CD14-positive monocyte (primary cell): ENCODE results near the gene PIK3R4. TPM values are rescaled to one million over a fixed set of nuclear protein-coding genes. Genes with fewer than 3 reads are reported as not detected.

Experiments used
- DNase-seq, 3 donors: peaks; one replicate each; pipeline ENCODE4 v3.0.0-alpha.2; 2011 to 2022
- H2AFZ ChIP-seq: 2 replicates; pipeline ENCODE4 v1.6.0; 2012; ENCODE audit warnings: mild to moderate bottlenecking, low read depth, low read length, inconsistent platforms; ENCODE audit not compliant: insufficient read depth, poor library complexity, severe bottlenecking
- H3K27ac ChIP-seq, 2 donors: 1 replicate in 1 of 2; 2 replicates in 1 of 2; pipeline ENCODE4 v1.5.1; 2012 to 2013; ENCODE audit warnings: low read length in 2 of 2, control low read depth in 1 of 2, inconsistent platforms in 1 of 2, low read depth in 1 of 2, mild to moderate bottlenecking in 1 of 2
- H3K27me3 ChIP-seq, 2 donors: one replicate each; pipeline versions ENCODE4 v1.6.0 to v1.6.1; 2011 to 2013; ENCODE audit warnings: low read length in 2 of 2; ENCODE audit not compliant: control insufficient read depth in 2 of 2, insufficient read depth in 2 of 2
- H3K36me3 ChIP-seq, 2 donors: replicated peaks in 1 of 2; 1 replicate in 1 of 2; 2 replicates in 1 of 2; pipeline versions ENCODE4 v1.5.1 to v1.6.1; 2012 to 2013; ENCODE audit warnings: low read length in 2 of 2, control low read depth in 1 of 2, inconsistent platforms in 1 of 2, mild to moderate bottlenecking in 1 of 2; ENCODE audit not compliant: insufficient read depth in 2 of 2, control insufficient read depth in 1 of 2
- H3K4me1 ChIP-seq, 2 donors: 1 replicate in 1 of 2; 2 replicates in 1 of 2; pipeline versions ENCODE4 v1.5.1 to v1.6.1; 2012 to 2013; ENCODE audit warnings: low read length in 2 of 2, control low read depth in 1 of 2, inconsistent platforms in 1 of 2, mild to moderate bottlenecking in 1 of 2, moderate library complexity in 1 of 2; ENCODE audit not compliant: insufficient read depth in 2 of 2, control insufficient read depth in 1 of 2
- H3K4me2 ChIP-seq: replicated peaks from 2 replicates; pipeline ENCODE3; 2012; ENCODE audit warnings: low read length, moderate library complexity, mild to moderate bottlenecking; ENCODE audit not compliant: poor library complexity, severe bottlenecking; ENCODE audit errors: extremely low read depth
- H3K4me3 ChIP-seq, 3 experiments: fragments of 200-600 bp in 1 of 3; sonication (generic) in 1 of 3; replicated peaks in 1 of 3; 1 replicate in 2 of 3; 2 replicates in 1 of 3; pipeline ENCODE4 v1.5.1; 2011 to 2013; ENCODE audit warnings: low read length in 3 of 3, mild to moderate bottlenecking in 3 of 3, control low read depth in 2 of 3, low read depth in 2 of 3, inconsistent platforms in 1 of 3, moderate library complexity in 1 of 3
- H3K79me2 ChIP-seq: 2 replicates; pipeline ENCODE4 v1.6.0; 2012; ENCODE audit warnings: mild to moderate bottlenecking, control low read depth, inconsistent platforms, low read length, moderate library complexity; ENCODE audit not compliant: insufficient read depth
- H3K9ac ChIP-seq: 2 replicates; pipeline ENCODE4 v1.6.0; 2017; ENCODE audit warnings: low read length, mild to moderate bottlenecking; ENCODE audit not compliant: insufficient read depth, poor library complexity, severe bottlenecking
- H3K9me3 ChIP-seq, 2 donors: replicated peaks in 1 of 2; 1 replicate in 1 of 2; 2 replicates in 1 of 2; pipeline versions ENCODE4 v1.5.1 to v1.6.1; 2012 to 2013; ENCODE audit warnings: low read length in 2 of 2, control low read depth in 1 of 2; ENCODE audit not compliant: control insufficient read depth in 1 of 2, insufficient read depth in 1 of 2
- H4K20me1 ChIP-seq: 2 replicates; pipeline ENCODE4 v1.6.0; 2012; ENCODE audit warnings: mild to moderate bottlenecking, low read length, control low read depth, moderate library complexity; ENCODE audit not compliant: insufficient read depth
- H3K27ac Mint-ChIP-seq, 7 donors: one replicate each; pipeline ENCODE4 v1.8.0; 2020; ENCODE audit warnings: mild to moderate bottlenecking in 7 of 7, mixed read lengths in 7 of 7, moderate library complexity in 6 of 7, inconsistent platforms in 2 of 7
- H3K27me3 Mint-ChIP-seq, 3 donors: one replicate each; pipeline ENCODE4 v1.8.0; 2021 to 2022; ENCODE audit warnings: low read depth in 3 of 3, mild to moderate bottlenecking in 3 of 3, mixed read lengths in 3 of 3, moderate library complexity in 3 of 3, inconsistent platforms in 1 of 3
- H3K36me3 Mint-ChIP-seq, 2 donors: one replicate each; pipeline ENCODE4 v1.8.0; 2020; ENCODE audit warnings: mixed read lengths in 2 of 2, inconsistent platforms in 1 of 2, mild to moderate bottlenecking in 1 of 2
- H3K4me1 Mint-ChIP-seq: one replicate; pipeline ENCODE4 v1.8.0; 2020; ENCODE audit warnings: mild to moderate bottlenecking, mixed read lengths
- H3K4me3 Mint-ChIP-seq, 2 donors: one replicate each; pipeline ENCODE4 v1.8.0; 2020; ENCODE audit warnings: mild to moderate bottlenecking in 2 of 2, mixed read lengths in 2 of 2, moderate library complexity in 1 of 2
- H3K9me3 Mint-ChIP-seq, 7 donors: one replicate each; pipeline ENCODE4 v1.8.0; 2020 to 2022; ENCODE audit warnings: mixed read lengths in 7 of 7, mild to moderate bottlenecking in 6 of 7, moderate library complexity in 6 of 7, inconsistent platforms in 2 of 7
- WGBS: methylation state at CpG from one replicate; pipeline ENCODE4 v1.1.5; 2013; ENCODE audit warnings: missing lambda C conversion rate; ENCODE audit not compliant: insufficient coverage; 5-methylcytosine and 5-hydroxymethylcytosine counted together
- intact Hi-C, 2 donors: fragments of 100-400 bp; cut with micrococcal nuclease; formaldehyde crosslinking; loops; one replicate each; pipeline versions ENCODE4 v1.15.0 to v1.15.1; 2023
- polyA plus RNA-seq, 3 donors: library from polyadenylated mRNA; depleted of rRNA in 1 of 3; unstranded in 2 of 3; stranded (reverse) in 1 of 3; fragments of 300-500 nt in 2 of 3; fragments of >200 nt in 1 of 3; fragmentation: Illumina TruSeq in 2 of 3; gene quantifications; 1 replicate in 2 of 3; 2 replicates in 1 of 3; pipeline ENCODE4 v1.2.3, GENCODE V29; 2012 to 2021
- TF ChIP-seq, protein P1 (sequence below): fragments of 200-600 bp; IDR thresholded peaks from one replicate; pipeline ENCODE4 v1.8.0; 2022; ENCODE audit warnings: antibody characterized with exemption, mild to moderate bottlenecking

The PIK3R4 gene
- polyA plus RNA-seq, 3 donors: 6.5 to 18.7 (median 10.1) TPM

DNA sequence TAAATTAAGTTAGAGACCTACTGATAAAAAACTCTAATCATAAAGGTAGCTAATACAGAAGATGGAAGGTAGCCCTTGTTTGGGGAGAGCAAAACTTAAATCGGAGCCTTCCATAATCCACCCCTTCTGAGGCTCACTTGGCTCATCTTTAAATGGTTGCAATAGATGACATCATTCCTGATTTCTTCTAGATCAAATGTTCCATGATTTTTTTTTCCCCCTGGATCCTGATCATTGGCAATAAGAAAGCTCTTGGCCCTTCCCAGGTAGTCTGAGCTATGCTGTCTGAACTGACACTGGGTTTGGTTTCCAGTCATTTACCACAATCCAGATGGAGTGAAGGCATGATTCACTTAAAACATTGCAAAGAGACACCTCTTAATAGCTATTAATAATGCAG is 92.5 kb downstream of the PIK3R4 start:
- peaks cover 3 to 5% of the 10 kb centered on the region in 2 donors for H3K36me3 Mint-ChIP-seq
- no peaks in the 10 kb centered on the region for H3K4me1 ChIP-seq
- H3K27ac ChIP-seq: no peak overlapping the region
- H4K20me1 ChIP-seq: no peaks in the 10 kb centered on the region
- no peak overlapping the region for H3K4me2 ChIP-seq
- no peak overlapping the region for H3K4me3 ChIP-seq
- WGBS: no CpG with 5 or more reads among the region's 1 CpG
- H3K27me3 Mint-ChIP-seq: peaks cover 0 to 2% (median 1%) of the 10 kb centered on the region in 3 donors
- H3K79me2 ChIP-seq: no peaks in the 10 kb centered on the region
- H3K9me3 ChIP-seq: peaks cover 0 to 10% of the 10 kb centered on the region in 2 donors
- no peak overlapping the region for H3K4me3 Mint-ChIP-seq
- TF ChIP-seq, protein P1, sequence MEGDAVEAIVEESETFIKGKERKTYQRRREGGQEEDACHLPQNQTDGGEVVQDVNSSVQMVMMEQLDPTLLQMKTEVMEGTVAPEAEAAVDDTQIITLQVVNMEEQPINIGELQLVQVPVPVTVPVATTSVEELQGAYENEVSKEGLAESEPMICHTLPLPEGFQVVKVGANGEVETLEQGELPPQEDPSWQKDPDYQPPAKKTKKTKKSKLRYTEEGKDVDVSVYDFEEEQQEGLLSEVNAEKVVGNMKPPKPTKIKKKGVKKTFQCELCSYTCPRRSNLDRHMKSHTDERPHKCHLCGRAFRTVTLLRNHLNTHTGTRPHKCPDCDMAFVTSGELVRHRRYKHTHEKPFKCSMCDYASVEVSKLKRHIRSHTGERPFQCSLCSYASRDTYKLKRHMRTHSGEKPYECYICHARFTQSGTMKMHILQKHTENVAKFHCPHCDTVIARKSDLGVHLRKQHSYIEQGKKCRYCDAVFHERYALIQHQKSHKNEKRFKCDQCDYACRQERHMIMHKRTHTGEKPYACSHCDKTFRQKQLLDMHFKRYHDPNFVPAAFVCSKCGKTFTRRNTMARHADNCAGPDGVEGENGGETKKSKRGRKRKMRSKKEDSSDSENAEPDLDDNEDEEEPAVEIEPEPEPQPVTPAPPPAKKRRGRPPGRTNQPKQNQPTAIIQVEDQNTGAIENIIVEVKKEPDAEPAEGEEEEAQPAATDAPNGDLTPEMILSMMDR: no peak
- H3K9ac ChIP-seq: no peak overlapping the region
- intact Hi-C loops: no loop called here
- no peak overlapping the region for H3K27ac Mint-ChIP-seq
- no peak overlapping the region for H2AFZ ChIP-seq
- no peaks in the 10 kb centered on the region for H3K27me3 ChIP-seq
- peaks cover 0 to 6% (median 0%) of the 10 kb centered on the region in 7 donors for H3K9me3 Mint-ChIP-seq
- no peaks in the 10 kb centered on the region for H3K36me3 ChIP-seq
- no peaks in the 10 kb centered on the region for H3K4me1 Mint-ChIP-seq
- DNase-seq: no peak

GRCh38 chr3:130649061-130649654 is 97.5 kb downstream of the PIK3R4 start:
- H3K4me3 ChIP-seq: no peak overlapping the region
- no peaks in the 10 kb centered on the region for H3K27me3 ChIP-seq
- no peak overlapping the region for H3K27ac ChIP-seq
- Mint-ChIP-seq H3K27me3 (peaks cover 0 to 3% (median 3%) of the 10 kb centered on the region in 3 donors), H3K36me3 (no peaks in the 10 kb centered on the region), H3K4me1 (no peaks in the 10 kb centered on the region), H3K4me3 (no peak overlapping the region), H3K27ac (no peak overlapping the region), H3K9me3 (no peaks in the 10 kb centered on the region)
- H3K9ac ChIP-seq: no peak overlapping the region
- no peak for DNase-seq
- no peak overlapping the region for H3K4me2 ChIP-seq
- TF ChIP-seq, protein P1: no peak
- intact Hi-C loops: no loop called here
- no peaks in the 10 kb centered on the region for H3K9me3 ChIP-seq
- no peaks in the 10 kb centered on the region for H4K20me1 ChIP-seq
- H3K36me3 ChIP-seq: no peaks in the 10 kb centered on the region
- no peaks in the 10 kb centered on the region for H3K79me2 ChIP-seq
- WGBS: 92% methylated on average over 25 of the region's 30 CpGs
- H2AFZ ChIP-seq: no peak overlapping the region
- no peaks in the 10 kb centered on the region for H3K4me1 ChIP-seq
